Ecto neural progenitor cell (in vitro differentiated cells): ENCODE data around the gene SMIM8.

ENCODE experiments used
- DNase-seq: peaks from one replicate; pipeline ENCODE4 v3.0.0-alpha.2; 2018; ENCODE audit warnings: low spot score

Gene SMIM8

GRCh38 chr6:87334683-87335082 lies 12.3 kb downstream of the SMIM8 start:
- no peak for DNase-seq

DNA sequence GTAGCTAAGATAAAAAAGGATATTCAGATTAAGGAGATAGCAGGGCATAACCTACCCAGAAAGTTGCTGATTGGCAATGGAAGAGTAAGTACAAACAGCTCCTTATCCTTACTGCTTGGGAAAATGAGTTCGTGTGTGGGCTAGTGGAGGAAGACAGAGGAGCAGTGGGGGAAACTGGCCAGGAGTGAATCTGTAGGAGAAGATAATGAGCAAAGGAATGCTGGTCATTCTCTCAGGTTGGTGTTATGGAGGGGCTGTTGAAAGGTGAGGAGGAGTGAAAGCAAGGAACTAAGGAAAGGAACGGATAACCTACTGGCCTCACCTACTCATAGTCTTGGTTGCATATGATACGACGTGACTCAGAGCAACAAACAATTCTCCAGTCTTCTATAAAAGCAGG lies 14.0 kb downstream of the SMIM8 start:
- no peak for DNase-seq

GRCh38 chr6:87340230-87340629 lies 17.8 kb downstream of the SMIM8 start:
- no peak for DNase-seq

GRCh38 chr6:87341158-87341557 lies 18.8 kb downstream of the SMIM8 start:
- DNase-seq, result no peak

GRCh38 chr6:87341899-87342298 lies 19.5 kb downstream of the SMIM8 start:
- no peak for DNase-seq

DNA sequence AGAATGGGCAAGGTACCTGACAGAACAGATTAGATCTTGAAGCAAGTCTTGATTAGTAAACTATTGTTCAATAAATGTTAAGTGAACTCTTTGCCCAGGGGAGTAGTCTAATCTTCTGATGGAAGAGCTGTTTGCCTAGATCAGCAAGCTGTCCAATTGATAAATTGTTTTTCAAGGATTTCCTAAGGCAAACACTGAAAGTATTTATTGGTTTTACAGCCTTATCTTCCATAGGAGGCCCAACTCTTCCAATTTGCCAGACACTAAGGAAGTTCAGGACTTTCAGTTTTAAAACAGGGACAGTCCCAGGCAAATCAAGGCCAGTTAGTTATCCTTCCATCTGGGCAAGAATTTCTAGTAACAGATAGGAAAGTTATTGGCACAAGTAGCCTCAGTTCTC lies 20.4 kb downstream of the SMIM8 start:
- DNase-seq, result no peak

DNA sequence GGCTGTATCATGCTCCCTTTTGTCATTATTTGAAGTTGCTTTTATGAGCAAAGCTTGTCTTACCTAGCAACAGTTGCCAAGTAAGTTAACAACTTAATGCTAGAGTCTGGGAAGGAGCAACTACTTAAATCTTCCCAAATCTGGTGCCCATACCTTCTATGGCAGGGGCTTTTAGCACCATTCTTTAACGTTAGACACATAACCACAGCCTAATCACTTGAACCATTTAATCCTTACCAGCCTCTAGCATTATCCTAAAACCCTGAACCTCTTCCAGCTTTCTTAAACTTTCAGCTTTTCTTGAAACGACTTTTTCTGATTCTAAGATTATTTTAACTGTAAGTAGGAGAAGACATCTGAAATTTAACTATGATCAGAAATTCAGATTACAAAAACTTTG lies 22.3 kb downstream of the SMIM8 start, which contains the start of gene C6orf163:
TSS of gene C6orf163 (plus strand) at position 83 of the 400 bp plus-strand sequence. CDS start at position 370, 287 bp downstream.
- no peak for DNase-seq

GRCh38 chr6:87346700-87347099 lies 24.3 kb downstream of the SMIM8 start:
- DNase-seq, result no peak

DNA sequence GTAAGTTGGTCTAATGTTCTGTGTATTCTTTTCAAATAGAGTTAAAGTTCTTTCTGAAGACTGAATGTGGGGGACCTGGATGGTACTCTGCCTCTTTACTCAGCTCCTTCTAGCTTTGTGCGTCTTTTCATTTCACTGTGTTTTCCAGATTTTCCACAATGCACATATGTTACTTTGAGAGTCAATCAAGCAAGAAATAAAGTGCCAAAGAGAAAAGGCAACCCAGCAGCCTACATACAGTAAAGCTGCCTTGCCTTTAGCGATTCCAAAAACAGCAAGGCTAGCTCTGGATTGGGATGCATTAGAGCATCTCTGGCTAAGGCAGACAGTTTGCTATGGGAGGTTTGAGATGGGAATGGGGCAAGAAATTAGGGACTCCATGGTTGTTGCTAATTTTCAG lies 27.5 kb downstream of the SMIM8 start:
- no peak for DNase-seq

DNA sequence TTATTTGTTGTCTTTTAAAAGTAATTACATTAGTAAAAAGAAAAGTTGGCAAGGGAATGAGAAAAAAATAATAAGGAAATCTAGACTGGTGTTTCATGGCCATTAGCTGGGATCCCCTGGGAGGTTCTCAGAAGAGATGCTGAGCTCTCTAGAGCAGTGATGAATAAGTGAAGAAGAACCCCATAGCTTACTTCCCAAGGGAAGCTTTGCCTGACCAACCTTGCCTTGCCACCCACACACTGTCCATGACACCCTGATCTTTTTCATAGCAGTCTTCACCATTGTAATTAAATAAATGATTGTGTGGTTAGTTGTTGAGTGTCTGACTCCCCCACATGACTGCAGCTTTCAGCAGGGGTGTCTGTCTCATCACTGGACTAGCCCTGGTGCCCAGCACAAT lies 28.1 kb downstream of the SMIM8 start:
- no peak for DNase-seq

DNA sequence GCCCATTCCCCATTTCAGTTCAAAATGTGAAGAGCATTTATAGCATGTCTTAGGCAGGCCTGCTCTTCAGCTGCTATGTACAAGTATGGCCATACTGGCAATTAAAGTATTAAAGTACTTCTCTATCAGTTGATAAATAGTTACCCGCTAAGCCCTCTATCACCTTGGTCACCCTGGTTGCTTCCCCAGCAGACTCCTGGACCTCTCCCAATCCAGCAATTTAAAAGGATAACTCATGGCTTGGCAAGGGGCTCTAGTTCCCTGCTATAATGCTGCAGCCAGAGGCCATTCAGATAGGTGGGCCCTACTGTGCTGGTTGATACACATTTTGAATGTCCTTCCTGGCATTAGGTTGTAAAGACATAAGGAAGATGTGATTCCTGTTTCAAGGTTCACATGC lies 29.2 kb downstream of the SMIM8 start:
- DNase-seq, result no peak

- DNase-seq, result no peak
Observed at GRCh38 chr6:87356181-87356580, 33.8 kb downstream of the SMIM8 start.

DNA sequence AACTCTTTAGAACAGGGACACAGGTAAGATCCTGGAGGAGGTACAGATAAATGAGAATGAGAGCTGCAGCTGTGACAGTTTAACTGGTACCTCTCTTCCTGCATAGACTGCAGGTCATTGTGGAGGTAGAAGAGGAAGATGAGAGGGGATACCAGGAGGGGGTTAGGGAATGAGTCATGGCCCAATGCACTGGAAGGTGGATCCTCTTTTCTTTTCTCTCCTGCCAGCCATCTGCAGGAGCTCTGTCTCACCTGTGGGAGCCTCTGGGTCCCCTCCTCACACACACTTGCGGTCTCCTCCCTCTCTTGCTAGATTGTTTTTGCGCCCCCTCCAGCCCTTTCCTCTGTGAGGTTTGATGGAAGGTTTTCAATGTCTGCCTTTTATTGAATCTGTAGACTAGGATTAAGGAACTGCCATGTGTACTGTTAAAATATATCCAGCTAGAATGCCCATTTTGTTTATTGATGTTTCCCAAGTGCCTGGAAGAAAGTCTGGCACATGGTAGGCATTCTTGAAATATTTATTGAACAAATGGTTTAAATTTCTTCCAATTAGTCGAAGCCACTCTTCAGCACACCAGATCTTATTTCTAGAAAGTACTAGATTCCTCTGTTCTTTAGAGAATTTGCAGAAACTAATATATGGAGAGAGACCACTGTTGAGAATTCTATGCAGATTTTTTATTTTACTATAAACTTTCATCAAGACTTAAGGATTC lies 35.2 kb downstream of the SMIM8 start:
- DNase-seq, result no peak

DNA sequence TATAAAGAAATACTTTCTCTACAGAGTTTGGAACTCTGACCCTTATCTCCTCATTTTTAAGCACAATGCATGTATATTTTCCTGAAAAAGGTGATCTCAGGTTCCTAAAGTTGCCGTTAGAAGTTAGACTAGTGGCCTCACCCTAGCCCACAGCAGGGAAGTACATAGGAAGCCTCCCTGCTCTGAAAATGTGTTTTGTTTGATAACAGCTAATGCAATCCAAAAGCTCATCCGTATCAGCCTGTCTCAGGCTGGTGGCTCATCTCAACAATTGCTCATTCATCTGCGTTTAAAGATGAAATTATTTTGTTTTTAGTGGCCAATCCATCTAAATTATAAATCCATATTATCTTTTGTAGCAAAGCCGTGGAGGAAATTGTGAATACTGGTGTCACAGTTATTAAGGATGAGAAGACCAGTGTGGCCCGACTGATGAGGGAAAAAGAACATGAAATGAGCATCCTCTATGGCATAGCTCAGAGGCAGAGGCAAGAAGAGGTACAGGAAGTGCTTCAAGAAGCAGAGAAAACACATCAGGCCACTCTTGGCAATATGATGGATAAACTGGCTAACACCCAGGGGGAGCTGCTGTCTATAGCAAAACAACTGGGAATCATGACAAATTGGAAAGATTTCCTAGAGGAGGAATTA lies 42.3 kb downstream of the SMIM8 start:
- no peak for DNase-seq

DNA sequence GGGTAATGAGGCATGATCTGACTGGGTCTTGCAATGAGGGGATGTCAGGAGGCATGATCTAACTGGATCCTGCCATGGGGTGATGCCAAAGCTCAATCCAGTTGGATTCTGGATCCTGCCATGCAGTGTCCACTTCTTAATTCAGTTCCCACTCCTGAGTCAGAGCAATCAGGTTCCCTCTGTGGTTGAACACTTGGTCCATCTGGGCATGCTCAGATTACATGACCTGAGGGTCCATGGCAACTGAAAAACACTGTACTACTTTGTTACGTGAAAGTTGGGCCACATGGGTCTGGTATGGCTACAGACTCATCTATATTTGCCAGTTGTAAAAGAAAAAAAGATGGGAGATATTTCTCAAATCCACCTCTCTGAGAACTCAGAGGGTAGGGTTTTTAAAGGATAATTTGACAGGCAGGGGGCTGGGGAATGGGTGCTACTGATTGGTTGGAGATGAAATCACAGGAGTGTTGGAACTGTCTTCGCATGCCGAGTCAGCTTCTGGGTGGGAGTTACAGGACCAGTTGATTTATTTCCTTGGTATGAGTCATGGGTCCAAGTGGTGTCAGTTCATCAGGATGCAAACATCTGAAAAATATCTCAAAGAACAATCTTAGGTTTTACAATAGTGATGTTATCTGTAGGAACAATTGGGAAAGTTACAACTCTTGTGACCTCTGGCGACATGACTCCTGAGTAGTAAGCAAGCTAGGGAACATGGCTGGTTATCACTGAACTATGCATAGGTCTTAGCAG lies 43.9 kb downstream of the SMIM8 start:
- DNase-seq, result no peak

GRCh38 chr6:87366899-87367298 lies 44.5 kb downstream of the SMIM8 start:
- DNase-seq, result no peak

GRCh38 chr6:87373377-87373776 lies 51.0 kb downstream of the SMIM8 start:
- DNase-seq, result no peak

DNA sequence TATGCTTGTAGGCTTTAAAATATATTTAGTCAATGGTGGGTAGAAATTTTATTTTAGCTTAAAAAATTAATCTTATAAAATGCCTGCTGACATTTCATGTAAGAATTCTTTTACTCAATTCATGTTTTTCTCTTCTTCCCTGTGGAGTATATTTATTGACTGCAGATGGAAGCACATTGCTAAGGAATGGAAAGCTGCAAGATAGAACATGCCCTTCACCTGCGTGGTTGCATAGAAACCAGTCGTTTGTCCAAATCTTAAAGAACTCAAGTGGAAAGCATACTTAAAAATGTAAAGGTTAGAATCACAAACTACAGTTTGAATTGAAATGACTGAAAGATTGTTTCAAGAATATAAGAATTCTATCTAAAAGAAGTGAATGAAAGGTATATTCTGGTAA lies 52.9 kb downstream of the SMIM8 start:
- DNase-seq, result no peak

- DNase-seq, result no peak
Observed at GRCh38 chr6:87376643-87377042, 54.3 kb downstream of the SMIM8 start.

DNA sequence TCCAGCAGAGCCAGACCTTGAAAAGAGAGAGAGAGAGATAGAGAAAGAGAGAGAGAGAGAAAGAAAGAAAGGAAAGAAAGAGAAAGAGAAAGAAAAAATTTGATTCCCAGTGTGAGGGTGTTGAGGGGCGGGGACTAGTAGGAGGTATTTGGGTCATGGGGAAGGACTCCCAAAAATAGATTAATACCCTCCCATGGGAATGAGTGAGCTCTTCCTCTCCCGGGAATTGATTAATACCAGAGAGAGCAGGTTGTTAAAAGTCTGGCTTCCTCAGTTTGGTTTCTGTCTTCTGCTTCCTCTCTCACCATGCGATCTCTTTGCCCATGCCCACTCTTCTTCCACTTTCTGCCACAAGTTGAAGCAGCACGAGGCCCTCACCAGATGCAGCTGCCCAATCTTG lies 56.6 kb downstream of the SMIM8 start:
- DNase-seq, result no peak

DNA sequence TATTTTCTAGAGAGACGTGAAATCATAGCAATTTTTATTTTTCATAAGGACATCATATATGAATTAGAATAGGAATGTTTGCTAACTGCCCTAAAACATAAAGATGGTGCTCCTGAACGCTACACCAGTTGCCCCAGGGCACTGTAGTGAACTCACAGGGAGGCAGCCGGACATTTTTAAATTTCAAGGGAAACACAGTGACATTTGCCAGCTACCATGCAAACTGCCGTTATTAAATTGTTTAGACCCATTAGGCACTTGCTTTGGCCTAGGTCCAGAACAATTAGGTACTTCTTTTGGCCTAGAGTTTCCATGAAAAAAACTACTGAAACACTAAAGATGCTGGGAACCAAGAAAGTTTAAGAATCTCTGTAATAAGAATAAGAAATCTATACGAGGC lies 60.5 kb downstream of the SMIM8 start:
- DNase-seq, result no peak

GRCh38 chr6:87384038-87384437 lies 61.6 kb downstream of the SMIM8 start:
- DNase-seq, result no peak

- no peak for DNase-seq
Observed at GRCh38 chr6:87384449-87384848, 62.1 kb downstream of the SMIM8 start.
